Stimulated activated CD8-positive, alpha-beta memory T cell treated with anti-CD3 and anti-CD28 coated beads, Interleukin-2, amount 100 ng/mL, for 1 hour (primary cell): ENCODE results near the gene CCL22.

Experiments used
- DNase-seq, 2 donors: peaks; one replicate each; pipeline ENCODE4 v3.0.0-alpha.2; 2020; ENCODE audit warnings: low read depth in 2 of 2

The CCL22 gene

GRCh38 chr16:57376313-57376818 lies 17.8 kb downstream of the CCL22 start:
- DNase-seq, result no peak

- DNase-seq, result no peak
Measured at GRCh38 chr16:57377080-57377841, 18.7 kb downstream of the CCL22 start.

GRCh38 chr16:57379579-57379978 lies 21.0 kb downstream of the CCL22 start:
- no peak for DNase-seq

- no peak for DNase-seq
Measured at GRCh38 chr16:57380671-57381462, 22.3 kb downstream of the CCL22 start.

GRCh38 chr16:57381791-57382534 lies 23.4 kb downstream of the CCL22 start:
- no peak for DNase-seq

- no peak for DNase-seq
Measured at GRCh38 chr16:57382535-57383275, 24.1 kb downstream of the CCL22 start.

GRCh38 chr16:57383276-57384247 lies 25.0 kb downstream of the CCL22 start:
- no peak for DNase-seq

GRCh38 chr16:57384248-57385070 lies 25.9 kb downstream of the CCL22 start:
- DNase-seq, result no peak

- no peak for DNase-seq
Measured at GRCh38 chr16:57385083-57385482, 26.5 kb downstream of the CCL22 start.

GRCh38 chr16:57386381-57386951 lies 27.9 kb downstream of the CCL22 start:
- DNase-seq, result no peak

- DNase-seq, result no peak
Measured at GRCh38 chr16:57387598-57388354, 29.2 kb downstream of the CCL22 start.

GRCh38 chr16:57388359-57389086 lies 29.9 kb downstream of the CCL22 start:
- no peak for DNase-seq

GRCh38 chr16:57389087-57389468 lies 30.5 kb downstream of the CCL22 start:
- no peak for DNase-seq

GRCh38 chr16:57390636-57391295 lies 32.2 kb downstream of the CCL22 start:
- DNase-seq, result no peak

GRCh38 chr16:57391300-57391699 lies 32.7 kb downstream of the CCL22 start:
- DNase-seq, result no peak

GRCh38 chr16:57391708-57392107 lies 33.1 kb downstream of the CCL22 start:
- no peak for DNase-seq

- no peak for DNase-seq
Measured at GRCh38 chr16:57392694-57393093, 34.1 kb downstream of the CCL22 start.
